Middle frontal gyrus (tissue), 1 donor: ENCODE data around the gene CTNNA1.
"Not testable (repeated sequence)": the region's sequence is repeated elsewhere in the genome, so short reads cannot be mapped to it uniquely, and the experiment has no call there.

ENCODE experiments used
- DNase-seq: peaks from one replicate; pipeline ENCODE4 v3.0.0-alpha.2; 2015; ENCODE audit warnings: low spot score; ENCODE audit errors: extremely low spot score

Gene CTNNA1

DNA sequence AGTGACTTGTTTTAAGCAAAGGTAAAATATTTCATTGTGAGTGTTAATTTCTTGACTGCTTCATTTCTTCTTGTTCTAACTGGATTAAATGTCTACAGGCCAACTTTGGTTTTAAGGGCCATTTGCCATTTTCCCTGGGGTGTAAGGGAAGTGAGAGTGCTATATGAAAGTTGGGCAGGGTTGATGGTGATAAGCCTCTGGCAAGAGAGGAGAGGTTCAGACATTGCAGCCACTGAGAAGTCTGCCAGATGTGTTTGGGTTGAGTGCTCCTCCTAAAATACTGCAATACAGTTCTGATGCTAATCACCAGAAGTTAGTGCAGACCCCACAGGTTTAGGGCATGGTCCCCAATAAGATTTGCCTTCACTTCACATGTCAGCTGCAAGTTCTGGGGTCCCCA, 136.8 kb downstream of the CTNNA1 start:
- no peak for DNase-seq

DNA sequence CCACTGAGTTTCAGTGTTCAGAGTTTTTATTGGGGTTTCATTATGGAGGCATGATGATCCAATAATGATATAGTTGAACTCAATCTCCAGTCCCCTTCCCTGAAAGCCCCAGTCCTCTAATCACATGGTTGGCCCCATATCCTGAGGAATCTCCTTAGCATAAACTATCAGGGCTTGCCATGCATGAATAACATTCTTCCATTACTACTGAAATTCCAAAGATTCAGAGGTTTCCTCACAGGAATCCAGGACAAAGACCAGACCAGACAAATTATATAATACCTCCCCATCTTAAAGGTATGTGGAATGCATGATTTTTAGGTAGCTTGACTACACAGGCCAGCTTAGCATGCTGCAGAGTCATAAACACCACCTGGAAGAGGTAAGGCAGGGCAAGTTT, 137.4 kb downstream of the CTNNA1 start:
- DNase-seq: no peak

DNA sequence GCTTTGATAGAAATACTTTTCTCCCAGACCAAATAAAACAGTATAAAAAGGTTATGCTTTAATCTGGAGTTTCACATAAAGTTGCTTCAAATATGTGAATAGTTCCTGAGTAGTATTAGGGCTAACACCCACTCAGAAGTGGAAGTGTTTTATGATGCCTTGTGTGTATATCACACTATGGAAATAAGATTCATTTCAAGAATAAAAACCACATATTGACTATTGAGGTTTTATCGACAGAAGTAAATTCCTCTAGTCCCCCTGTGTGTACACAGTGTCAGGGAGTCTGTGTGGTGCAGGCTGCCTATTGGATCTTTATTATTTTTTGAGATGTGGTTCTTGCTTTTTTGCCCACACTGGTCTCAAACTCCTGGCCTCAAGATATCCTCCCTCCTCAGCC, 142.7 kb downstream of the CTNNA1 start:
- DNase-seq: no peak

DNA sequence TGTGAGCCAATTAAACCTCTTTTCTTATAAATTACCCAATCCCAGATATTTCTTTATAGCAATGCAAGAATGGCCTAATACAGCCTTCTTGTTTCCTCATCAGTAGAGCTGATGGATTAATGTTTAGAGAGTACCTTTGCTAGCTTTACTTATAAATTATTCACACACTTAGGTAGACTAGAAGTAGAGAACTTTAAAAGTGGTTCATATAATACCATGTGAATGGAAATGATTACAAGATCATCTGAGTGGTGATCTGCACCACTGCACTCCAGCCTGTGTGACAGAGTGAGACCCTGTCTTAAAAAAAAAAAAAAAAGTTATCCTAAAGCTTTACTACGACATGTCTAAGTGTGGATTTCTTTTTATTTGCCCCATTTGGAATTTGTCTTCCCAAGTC, 145.1 kb downstream of the CTNNA1 start:
- no peak for DNase-seq

DNA sequence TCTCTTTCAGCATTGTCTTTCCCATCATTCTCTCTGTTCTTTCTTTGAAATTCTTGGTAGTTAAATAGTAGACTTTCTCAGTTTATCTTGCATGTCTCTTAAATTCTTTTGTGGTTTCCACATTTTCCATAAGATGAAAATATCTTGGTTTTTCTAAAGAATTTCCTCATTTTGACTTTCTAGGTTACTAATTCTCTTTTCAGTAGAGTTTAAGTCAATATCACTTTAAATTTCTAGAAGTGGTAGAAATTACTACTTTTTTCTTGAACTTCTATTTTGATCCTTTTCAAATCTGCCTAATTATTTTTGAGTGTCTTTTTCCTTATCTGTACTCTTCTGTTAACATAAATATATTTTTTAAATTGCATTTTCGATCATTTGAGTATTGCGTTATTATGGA, 145.5 kb downstream of the CTNNA1 start:
- no peak for DNase-seq

DNA sequence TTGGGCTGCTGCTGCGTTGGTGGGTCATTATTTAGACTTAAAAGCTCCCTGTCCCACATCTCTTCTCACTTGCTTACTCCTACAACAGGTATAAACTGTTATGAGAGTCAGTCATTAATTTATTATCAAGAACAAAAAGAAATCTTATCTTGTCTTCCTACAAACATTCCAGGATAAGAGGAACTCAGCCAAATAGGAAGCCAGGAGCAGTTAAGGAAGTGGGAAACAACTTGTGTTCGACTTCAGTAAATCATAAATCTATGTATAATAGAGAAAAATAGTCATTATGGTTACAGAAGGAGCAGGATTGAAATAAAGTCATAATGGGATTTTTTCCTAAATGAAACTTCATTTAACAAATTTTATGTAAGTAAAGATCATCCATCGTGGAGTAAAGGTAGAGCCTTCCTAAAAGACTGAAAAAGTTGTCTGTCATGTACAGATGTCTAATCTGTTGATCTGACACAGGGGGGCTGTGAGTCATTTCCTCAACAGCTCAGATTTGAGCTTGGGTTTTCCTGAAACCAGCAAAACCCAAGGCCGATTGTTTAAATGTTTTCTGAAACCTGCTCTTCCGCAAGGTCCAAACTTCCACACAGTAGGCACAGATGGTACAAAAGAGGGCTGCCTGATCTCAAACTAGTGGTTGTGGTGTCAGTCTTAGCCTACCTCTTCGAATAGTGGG, 147.2 kb downstream of the CTNNA1 start:
- no peak for DNase-seq

DNA sequence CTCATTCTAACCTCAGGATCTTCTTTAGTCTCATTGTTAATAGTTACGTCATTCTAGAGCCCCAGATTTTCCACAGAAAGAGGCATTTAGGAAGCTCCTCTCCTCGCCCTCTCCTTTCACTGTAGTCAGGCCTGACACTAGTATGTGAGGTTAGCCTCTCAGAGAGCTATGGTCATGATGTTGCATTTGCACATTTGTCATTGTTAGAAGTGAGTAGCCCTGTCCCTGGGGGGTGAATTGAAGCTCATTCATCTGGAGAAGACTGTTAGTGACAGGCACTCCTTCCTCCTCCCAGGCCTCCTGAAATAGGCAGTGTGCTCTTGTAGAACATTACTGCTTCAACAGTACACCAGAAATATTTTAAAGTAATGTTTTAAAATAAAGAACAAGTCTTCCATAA, 148.5 kb downstream of the CTNNA1 start:
- DNase-seq: no peak

DNA sequence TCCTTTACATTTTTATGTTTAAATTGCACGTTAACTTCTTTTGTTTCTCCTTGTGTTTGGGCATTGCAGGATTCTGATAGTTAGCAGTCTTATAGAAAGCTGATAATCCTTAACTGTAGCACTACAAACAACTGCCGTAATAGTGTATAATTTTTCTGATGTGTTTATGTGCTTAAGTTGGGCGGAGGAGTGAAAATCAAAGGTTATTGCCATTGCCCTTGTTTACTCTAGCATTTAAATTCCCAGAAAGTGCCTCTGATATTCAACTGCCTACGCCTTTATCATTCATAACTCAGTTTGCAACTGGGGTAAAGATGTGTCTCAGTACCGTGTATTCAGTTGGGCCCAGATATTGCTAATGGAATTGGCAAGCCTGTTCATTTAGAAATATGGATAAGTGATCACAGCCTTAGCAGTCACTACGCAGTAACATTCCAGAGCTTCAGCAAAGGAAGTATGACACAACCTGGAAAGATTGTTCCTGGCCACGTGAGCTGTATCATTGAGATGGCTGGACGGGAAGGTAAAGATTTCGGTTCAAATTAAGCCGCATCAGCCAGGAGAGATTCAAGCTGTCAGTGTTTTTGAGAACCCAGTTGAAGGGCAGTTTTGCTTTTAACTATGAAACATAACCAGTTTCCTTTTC, 150.0 kb downstream of the CTNNA1 start:
- no peak for DNase-seq

DNA sequence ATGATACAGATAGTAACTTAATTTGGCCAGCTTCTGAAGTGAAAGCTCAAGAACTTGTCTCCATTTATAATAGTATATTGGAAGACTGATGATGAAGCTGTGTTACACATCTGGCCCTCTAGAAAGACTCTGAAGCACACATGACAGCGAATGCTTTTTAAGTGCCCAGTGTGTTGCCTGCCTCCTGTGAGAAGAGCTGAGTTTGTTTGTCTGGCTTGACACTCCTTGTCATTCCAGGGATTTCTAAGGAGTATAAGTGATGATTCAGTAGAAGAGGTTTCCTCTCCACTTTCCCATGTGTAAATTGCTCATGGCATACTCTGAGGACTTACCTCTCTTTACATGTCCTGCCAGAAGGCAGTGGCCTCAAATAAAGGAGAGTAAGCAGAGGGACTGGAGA, 152.3 kb downstream of the CTNNA1 start:
- no peak for DNase-seq

DNA sequence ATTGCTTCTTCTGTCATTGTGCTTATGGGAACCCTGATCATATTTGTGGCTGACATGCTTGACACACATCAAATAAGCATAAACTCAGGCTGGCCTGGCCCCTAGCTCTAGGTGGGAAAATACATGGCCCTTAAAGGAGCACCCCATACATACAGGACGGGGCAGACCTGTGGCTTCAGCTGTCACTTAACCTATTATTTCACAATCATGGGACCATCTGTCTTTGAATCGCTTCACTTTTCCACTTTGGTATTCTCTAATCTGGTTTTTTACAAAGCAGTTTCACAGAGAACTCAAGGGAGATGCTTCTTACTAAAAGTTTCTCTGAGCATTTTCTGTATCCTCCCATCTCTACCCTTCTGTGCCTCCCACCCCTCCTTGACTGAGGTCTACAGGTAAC, 156.5 kb downstream of the CTNNA1 start:
- no peak for DNase-seq

DNA sequence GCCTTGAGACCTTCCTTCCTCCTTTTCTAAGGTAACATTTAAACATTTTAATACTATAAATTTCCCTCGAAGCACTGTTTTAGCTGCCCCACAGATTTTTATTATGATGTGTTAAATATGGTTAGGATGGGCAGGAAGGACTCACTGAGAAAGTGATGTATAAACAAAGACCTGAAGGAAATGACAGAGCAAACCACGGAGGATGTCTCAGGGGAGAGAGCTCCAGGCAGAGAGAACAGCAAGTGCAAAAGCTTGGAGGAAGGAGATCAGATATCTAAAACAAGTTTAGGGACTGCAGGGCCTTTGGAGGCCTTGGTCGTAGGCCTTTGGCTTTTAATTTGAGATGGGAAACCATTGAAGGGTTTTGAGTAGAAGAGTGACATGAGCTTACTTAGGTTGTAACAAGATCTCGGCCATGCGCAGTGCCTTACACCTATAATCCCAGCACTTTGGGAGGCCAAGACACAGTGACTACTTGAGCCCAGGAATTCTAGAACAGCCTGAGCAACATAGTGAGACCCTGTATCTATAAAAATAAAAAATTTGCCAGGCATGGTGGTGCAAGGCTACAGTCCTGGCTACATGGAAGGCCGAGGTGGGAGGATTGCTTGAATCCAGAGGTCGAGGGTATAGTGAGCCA, 157.4 kb downstream of the CTNNA1 start:
- no peak for DNase-seq

DNA sequence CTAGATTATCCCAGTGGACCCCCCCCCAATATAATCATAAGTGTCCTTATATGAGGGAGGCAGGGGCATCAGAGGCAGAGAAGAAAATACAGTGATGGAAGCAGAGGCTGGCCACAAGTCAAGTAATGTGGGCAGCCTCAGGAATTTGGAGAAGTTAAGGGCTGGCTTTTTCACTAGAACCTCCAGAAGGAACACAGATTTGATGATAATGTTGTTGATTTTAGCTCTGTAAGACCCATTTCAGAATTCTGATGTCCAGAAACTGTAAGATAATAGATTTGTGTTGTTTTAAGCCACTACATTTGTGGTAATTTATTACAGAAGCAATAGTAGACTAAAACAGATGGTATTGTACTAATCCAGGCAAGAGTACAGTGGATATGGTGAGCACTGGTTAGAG, 158.2 kb downstream of the CTNNA1 start:
- DNase-seq: no peak

DNA sequence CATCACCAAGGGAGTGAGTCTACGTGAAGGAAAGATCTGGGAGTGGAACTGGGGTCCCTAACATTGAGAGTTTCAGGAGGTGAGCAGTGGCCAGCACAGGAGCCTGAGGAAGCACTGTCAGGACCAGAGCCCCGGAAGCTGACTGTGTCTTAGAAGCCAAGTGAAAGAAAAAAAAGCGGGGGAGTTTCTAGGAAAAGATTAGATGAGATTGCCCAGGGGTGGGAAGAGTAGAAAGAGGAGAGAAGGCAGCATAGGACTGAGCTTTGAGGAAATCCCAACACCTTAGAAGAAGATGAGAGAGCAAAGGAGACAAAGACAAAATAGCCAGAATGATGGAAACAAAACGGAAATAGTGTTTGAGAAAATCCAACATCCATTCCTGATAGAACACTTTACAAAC, 158.9 kb downstream of the CTNNA1 start:
- DNase-seq: no peak

DNA sequence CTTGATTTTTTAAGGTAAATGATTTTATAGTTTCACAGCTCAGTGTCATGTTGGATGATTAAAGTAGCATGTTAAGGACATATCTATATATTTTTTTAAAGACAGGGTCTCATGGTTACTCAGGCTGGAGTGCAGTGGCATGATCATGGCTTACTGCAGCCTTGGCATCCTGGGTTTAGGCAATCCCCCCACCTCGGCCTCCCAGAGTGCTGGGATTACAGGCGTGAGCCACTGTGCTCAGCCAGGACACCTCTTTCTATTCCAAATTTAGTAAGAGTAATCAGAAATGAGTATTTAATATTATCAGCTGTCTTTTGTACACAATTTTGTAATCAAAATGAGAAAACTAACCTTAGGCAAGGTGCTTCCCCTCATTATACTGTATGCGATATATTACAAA, 160.5 kb downstream of the CTNNA1 start:
- no peak for DNase-seq

DNA sequence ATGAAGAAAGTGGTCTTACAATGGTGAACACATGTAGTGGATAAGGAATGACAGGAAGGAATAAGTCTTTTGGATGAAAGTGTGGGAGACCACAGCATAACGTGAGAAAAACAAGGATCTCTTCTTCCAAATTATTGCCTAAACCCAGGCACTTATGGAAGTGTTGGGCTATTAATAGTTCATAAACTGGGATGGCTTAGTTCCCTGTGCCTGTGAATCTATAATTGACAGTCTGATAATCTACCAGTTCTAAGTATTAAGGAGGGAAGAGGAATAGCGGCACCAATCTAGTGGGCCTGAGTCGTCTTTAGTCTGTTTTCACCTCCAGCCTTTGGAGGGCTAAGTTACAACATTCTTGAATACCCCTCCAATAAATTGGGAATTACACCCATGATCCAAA, 161.1 kb downstream of the CTNNA1 start:
- DNase-seq: no peak

DNA sequence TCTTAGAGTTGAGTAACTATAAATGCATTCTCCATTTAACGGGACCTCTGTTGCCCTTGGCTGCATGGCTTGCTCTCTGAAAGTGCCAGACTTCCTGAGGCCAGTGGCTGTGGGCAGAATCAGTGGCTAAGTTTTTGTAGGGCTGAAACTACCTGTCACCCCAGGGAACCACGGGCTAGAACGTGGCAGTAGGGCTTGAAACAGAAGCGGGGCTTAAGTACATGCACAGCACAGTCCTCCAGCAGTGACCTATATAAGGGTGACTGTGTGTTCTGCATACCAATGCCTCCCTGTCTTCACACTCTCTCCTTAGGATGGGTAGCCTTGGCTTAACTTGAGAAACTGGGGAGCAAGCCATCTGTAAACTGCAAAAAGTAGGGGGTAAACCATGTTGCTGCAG, 165.5 kb downstream of the CTNNA1 start:
- DNase-seq: no peak

DNA sequence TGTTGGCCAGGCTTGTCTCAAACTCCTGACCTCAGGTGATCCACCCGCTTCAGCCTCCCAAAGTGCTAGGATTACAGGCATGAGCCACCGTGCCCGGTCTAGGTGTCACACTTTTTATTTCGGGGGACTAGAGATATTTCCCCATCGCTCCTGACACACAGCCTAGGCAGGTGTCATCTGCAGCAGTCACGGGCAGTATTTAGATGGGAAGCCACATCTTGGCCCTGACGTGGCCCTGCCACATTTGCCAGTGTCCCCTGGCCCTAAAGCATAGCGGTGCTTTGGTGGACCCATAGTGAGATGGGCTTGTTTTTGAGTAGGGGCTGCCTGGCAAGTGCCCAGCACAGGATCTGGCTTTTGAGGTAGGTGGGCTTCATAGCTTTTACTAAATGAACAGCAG, 167.0 kb downstream of the CTNNA1 start:
- no peak for DNase-seq

DNA sequence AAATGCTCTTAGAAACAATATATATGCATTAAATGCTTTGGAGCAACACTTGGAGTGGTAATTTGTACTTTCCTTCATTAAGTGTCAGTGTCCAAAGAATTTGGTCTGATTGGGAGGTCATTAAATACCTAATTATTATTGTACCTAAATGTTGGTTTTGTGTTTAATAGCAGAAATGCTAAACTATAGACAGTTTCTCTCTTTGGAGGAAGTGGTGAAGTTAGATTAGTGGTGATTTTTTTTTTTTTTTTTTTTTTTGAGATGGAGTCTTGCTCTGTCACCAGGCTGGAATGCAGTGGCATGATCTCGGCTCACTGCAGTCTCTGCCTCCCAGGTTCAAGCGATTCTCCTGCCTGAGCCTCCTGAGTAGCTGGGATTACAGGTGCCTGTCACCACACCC, 168.1 kb downstream of the CTNNA1 start:
- not testable (repeated sequence) for DNase-seq

DNA sequence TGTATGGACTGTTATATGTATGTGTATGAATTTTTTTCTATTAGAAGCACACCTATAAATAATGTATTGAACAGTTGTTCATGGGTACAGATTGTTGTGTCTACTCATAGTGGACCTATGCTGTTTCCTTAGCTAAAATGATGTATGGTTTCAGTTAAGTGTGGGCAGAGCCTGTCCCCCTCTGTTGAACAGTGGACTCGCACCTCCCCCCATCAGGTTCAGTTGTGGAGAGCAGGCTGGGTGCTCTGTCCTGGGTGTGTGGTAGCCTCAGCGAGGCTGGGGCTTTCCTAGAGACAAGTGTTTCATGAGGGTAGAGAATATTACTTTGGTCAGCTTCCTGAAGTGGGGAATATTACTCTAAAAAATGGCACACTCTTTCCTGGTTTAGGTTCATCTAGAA, 169.3 kb downstream of the CTNNA1 start:
- DNase-seq: no peak

DNA sequence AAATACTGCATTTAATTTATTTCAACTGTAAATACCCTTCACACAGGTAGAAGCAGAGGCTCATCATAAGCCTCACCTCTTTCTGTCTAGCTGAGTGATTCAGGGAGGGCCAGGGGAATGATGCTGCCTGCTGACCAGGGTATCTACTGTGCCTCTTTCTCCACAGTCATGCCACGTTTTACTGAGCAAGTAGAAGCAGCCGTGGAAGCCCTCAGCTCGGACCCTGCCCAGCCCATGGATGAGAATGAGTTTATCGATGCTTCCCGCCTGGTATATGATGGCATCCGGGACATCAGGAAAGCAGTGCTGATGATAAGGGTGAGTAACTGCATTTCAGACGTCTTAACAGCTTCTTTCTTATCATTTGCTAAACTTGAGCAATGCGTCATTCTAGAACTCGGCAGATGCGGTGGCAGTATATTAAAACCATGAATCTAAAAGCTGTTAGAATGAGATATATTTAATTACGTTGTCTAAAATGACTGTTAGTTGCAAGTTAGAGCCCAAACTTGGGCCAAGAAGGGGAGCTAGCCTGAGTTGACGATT, 171.9 kb downstream of the CTNNA1 start:
- DNase-seq: no peak

DNA sequence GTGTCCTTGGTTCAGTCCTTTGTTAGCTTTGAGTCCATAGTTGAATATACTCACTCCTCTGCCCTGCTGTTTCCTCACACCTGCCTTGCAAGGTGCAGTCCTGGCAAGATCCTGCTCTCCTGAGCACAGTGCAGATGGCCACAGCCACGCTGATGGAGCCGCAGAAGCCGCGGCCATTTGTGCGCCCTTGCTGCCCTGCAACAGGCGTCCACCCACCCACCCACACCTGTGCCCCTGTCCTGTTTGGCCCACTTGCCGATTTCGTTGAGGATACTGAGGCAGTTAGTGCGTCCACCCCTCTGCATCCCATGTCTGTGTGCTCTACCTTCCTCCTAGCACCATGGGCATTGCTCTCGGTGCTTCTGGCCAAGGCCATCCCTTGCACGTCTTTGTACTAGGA, 173.0 kb downstream of the CTNNA1 start:
- DNase-seq: no peak

DNA sequence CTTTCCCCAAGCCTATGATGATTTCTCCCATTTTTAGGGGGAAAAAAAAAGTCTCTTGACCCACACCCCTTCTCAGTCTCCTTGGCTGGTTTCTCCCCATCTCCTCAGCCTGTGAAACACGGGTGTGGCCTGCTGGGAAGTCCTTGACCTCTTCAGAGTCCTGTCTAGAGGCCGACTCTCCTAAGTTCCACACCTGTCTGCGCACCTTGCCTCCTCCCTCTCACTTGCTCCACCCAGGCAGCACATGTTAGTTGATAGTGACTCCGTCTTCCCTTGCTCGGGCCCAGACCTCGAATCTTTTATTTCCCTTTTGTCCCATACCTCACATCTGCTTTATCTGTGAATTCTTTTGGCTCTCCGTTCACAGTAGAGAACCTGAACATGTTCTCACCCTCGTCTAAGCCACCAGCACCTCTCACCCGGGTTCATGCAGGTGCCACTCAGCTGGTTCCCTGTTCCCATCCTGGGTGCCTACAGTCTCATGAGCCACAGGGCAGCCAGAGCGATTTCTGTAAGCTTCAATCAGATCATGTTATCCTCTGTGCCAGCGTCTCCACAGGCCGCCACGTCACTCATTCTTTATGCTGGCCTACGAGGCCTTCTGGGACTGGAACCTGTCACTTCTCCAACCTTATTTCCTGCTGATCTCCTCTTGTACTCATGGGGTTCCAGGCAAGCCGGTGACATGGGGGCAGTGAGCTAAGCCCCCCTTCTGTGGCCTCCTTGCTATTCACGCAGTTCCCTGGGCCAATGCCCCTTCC, 173.6 kb downstream of the CTNNA1 start:
- DNase-seq: no peak
